ENCODE results near the gene SACM1L.

The SACM1L gene

DNA sequence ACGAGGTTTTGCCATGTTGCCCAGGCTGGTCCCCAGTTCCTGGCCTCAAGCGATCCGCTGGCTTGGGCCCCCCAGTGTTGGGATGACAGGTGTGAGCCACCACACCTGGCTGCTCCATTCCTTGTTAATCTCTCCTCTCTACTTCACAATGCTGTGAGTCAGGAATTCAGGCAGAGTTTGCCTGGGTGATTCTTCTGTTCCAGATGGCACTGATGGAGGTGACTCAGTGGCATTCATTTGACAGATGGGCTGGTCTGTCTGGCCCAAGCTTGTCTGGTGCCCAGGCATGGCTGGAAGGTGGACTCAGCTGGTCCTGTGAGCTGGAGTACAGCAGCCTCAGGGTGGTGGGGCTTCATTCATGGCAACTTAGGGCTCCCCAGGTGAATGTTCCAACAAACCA is 63.9 kb downstream of the SACM1L start:
- no peak overlapping the region for H3K27ac ChIP-seq (ENCODE audit: extremely low read depth, low read depth, low read length)
- H3K4me3 ChIP-seq (ENCODE audit: low read depth, low read length), result no peak overlapping the region
- TF ChIP-seq, protein P1, sequence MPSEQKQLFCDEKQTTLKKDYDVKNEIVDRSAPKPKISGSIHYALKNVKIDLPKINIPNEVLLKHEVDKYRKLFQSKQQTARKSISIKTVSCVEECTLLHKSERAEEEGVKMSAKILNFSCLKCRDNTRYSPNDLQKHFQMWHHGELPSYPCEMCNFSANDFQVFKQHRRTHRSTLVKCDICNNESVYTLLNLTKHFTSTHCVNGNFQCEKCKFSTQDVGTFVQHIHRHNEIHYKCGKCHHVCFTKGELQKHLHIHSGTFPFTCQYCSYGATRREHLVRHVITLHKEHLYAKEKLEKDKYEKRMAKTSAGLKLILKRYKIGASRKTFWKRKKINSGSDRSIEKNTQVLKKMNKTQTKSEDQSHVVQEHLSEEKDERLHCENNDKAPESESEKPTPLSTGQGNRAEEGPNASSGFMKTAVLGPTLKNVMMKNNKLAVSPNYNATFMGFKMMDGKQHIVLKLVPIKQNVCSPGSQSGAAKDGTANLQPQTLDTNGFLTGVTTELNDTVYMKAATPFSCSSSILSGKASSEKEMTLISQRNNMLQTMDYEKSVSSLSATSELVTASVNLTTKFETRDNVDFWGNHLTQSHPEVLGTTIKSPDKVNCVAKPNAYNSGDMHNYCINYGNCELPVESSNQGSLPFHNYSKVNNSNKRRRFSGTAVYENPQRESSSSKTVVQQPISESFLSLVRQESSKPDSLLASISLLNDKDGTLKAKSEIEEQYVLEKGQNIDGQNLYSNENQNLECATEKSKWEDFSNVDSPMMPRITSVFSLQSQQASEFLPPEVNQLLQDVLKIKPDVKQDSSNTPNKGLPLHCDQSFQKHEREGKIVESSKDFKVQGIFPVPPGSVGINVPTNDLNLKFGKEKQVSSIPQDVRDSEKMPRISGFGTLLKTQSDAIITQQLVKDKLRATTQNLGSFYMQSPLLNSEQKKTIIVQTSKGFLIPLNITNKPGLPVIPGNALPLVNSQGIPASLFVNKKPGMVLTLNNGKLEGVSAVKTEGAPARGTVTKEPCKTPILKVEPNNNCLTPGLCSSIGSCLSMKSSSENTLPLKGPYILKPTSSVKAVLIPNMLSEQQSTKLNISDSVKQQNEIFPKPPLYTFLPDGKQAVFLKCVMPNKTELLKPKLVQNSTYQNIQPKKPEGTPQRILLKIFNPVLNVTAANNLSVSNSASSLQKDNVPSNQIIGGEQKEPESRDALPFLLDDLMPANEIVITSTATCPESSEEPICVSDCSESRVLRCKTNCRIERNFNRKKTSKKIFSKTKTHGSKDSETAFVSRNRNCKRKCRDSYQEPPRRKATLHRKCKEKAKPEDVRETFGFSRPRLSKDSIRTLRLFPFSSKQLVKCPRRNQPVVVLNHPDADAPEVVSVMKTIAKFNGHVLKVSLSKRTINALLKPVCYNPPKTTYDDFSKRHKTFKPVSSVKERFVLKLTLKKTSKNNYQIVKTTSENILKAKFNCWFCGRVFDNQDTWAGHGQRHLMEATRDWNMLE (tag by site-specific recombination; conservative IDR thresholded peaks at IDR 0.05; ENCODE audit: low read depth), result no peak
- TF ChIP-seq, protein P2, sequence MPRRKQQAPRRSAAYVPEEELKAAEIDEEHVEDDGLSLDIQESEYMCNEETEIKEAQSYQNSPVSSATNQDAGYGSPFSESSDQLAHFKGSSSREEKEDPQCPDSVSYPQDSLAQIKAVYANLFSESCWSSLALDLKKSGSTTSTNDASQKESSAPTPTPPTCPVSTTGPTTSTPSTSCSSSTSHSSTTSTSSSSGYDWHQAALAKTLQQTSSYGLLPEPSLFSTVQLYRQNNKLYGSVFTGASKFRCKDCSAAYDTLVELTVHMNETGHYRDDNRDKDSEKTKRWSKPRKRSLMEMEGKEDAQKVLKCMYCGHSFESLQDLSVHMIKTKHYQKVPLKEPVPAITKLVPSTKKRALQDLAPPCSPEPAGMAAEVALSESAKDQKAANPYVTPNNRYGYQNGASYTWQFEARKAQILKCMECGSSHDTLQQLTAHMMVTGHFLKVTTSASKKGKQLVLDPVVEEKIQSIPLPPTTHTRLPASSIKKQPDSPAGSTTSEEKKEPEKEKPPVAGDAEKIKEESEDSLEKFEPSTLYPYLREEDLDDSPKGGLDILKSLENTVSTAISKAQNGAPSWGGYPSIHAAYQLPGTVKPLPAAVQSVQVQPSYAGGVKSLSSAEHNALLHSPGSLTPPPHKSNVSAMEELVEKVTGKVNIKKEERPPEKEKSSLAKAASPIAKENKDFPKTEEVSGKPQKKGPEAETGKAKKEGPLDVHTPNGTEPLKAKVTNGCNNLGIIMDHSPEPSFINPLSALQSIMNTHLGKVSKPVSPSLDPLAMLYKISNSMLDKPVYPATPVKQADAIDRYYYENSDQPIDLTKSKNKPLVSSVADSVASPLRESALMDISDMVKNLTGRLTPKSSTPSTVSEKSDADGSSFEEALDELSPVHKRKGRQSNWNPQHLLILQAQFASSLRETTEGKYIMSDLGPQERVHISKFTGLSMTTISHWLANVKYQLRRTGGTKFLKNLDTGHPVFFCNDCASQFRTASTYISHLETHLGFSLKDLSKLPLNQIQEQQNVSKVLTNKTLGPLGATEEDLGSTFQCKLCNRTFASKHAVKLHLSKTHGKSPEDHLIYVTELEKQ (tag by site-specific recombination; IDR thresholded peaks at IDR 0.05; ENCODE audit: borderline replicate concordance), result no peak
- TF ChIP-seq ZNF221 (tag by site-specific recombination; IDR thresholded peaks at IDR 0.05; ENCODE audit: borderline replicate concordance), result no peak
- TF ChIP-seq ZNF223 (tag by site-specific recombination; IDR thresholded peaks at IDR 0.05), result no peak
- TF ChIP-seq, protein P3, sequence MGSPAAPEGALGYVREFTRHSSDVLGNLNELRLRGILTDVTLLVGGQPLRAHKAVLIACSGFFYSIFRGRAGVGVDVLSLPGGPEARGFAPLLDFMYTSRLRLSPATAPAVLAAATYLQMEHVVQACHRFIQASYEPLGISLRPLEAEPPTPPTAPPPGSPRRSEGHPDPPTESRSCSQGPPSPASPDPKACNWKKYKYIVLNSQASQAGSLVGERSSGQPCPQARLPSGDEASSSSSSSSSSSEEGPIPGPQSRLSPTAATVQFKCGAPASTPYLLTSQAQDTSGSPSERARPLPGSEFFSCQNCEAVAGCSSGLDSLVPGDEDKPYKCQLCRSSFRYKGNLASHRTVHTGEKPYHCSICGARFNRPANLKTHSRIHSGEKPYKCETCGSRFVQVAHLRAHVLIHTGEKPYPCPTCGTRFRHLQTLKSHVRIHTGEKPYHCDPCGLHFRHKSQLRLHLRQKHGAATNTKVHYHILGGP (tag by site-specific recombination; IDR thresholded peaks at IDR 0.05), result no peak
- H3K9me3 ChIP-seq (ENCODE audit: control insufficient read depth, insufficient read depth, low read depth, low read length), result no peaks in the 10 kb centered on the region
- ChIA-PET CTCF (interaction anchor here (1.3 kb wide), 1 partner anchor 8 kb away, joined by 5 read pairs; no protein-coding TSS in a partner anchor), POLR2A (no interaction called here)
- no peaks in the 10 kb centered on the region for H3K4me1 ChIP-seq (ENCODE audit: control insufficient read depth, insufficient read depth, low read length)
- H3K36me3 ChIP-seq (ENCODE audit: control insufficient read depth in 2 of 2, insufficient read depth in 1 of 2, low read length in 2 of 2), result peaks cover 0 to 1% of the 10 kb centered on the region in 2 experiments; a peak in 1 of 3 replicates

DNA sequence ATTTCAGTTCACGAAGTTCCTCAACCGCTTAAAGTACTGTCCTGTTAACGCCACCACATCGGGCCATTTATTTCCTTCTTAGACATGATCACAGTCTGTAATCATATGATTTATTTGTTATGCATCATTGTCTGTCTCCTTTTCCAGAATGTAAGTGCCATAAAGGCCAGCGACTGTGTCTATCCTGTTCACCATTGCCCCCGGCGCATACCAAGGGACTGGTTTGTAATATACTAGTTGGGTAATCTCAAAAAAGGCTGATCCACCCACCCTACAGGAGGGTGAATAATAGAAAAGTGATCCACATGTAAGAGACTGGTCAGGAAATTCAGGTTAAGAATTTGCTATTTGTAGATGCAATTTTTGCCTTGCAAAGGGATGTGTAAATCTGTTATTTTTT is 65.3 kb downstream of the SACM1L start:
- H3K27ac ChIP-seq (ENCODE audit: extremely low read depth, low read depth, low read length), result no peak overlapping the region
- POLR2A ChIA-PET, result no interaction called here
- no peaks in the 10 kb centered on the region for H3K9me3 ChIP-seq (ENCODE audit: control insufficient read depth, insufficient read depth, low read depth, low read length)
- no peaks in the 10 kb centered on the region for H3K4me1 ChIP-seq (ENCODE audit: control insufficient read depth, insufficient read depth, low read length)
- H3K4me3 ChIP-seq (ENCODE audit: low read depth, low read length), result no peak overlapping the region
- CTCF ChIA-PET, result no interaction called here
- no peaks in the 10 kb centered on the region for H3K36me3 ChIP-seq (ENCODE audit: control insufficient read depth in 2 of 2, insufficient read depth in 1 of 2, low read length in 2 of 2)
- TF ChIP-seq ZNF114 (tag by site-specific recombination; IDR thresholded peaks at IDR 0.05) (no peak), ZNF610 (tag by site-specific recombination; IDR thresholded peaks at IDR 0.05; ENCODE audit: borderline replicate concordance) (no peak), ZNF654 (tag by site-specific recombination; IDR thresholded peaks at IDR 0.05; ENCODE audit: low read depth) (no peak), ZNF214 (tag by site-specific recombination; IDR thresholded peaks at IDR 0.05; ENCODE audit: borderline replicate concordance) (no peak), ZNF146 (tag by site-specific recombination; IDR thresholded peaks at IDR 0.05) (no peak), ZNF266 (tag by site-specific recombination; IDR thresholded peaks at IDR 0.05; ENCODE audit: low read depth) (no peak), ZNF658 (tag by site-specific recombination; IDR thresholded peaks at IDR 0.05) (no peak), ZNF23 (tag by site-specific recombination; IDR thresholded peaks at IDR 0.05; ENCODE audit: borderline replicate concordance) (no peak), ZNF211 (tag by site-specific recombination; IDR thresholded peaks at IDR 0.05; ENCODE audit: low read depth) (no peak), ZNF768 (tag by site-specific recombination; IDR thresholded peaks at IDR 0.05) (no peak), ZNF473 (tag by site-specific recombination; IDR thresholded peaks at IDR 0.05) (no peak)
- TF ChIP-seq, protein P4, sequence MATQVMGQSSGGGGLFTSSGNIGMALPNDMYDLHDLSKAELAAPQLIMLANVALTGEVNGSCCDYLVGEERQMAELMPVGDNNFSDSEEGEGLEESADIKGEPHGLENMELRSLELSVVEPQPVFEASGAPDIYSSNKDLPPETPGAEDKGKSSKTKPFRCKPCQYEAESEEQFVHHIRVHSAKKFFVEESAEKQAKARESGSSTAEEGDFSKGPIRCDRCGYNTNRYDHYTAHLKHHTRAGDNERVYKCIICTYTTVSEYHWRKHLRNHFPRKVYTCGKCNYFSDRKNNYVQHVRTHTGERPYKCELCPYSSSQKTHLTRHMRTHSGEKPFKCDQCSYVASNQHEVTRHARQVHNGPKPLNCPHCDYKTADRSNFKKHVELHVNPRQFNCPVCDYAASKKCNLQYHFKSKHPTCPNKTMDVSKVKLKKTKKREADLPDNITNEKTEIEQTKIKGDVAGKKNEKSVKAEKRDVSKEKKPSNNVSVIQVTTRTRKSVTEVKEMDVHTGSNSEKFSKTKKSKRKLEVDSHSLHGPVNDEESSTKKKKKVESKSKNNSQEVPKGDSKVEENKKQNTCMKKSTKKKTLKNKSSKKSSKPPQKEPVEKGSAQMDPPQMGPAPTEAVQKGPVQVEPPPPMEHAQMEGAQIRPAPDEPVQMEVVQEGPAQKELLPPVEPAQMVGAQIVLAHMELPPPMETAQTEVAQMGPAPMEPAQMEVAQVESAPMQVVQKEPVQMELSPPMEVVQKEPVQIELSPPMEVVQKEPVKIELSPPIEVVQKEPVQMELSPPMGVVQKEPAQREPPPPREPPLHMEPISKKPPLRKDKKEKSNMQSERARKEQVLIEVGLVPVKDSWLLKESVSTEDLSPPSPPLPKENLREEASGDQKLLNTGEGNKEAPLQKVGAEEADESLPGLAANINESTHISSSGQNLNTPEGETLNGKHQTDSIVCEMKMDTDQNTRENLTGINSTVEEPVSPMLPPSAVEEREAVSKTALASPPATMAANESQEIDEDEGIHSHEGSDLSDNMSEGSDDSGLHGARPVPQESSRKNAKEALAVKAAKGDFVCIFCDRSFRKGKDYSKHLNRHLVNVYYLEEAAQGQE (tag by site-specific recombination; IDR thresholded peaks at IDR 0.05), result no peak

Data from HEK293 (cell line).